ENCODE results near the gene ABCC11. TPM values are rescaled to one million over a fixed set of nuclear protein-coding genes. Genes with fewer than 3 reads are reported as not detected.

Gene ABCC11
- 0.21 TPM for polyA plus RNA-seq
- long read RNA-seq, donor 1: 0 reads
- long read RNA-seq, donor 2: 0 reads
- long read RNA-seq, donor 3: 0 reads
- long read RNA-seq, donor 4: 0 reads
- long read RNA-seq, donor 5: 0 reads
- long read RNA-seq, donor 6: 0 reads
- long read RNA-seq, donor 7: 0 reads
- long read RNA-seq, donor 8, partial matches to known transcripts: 38 of 44 reads
- long read RNA-seq, donor 8, other reads (novel, unspliced or antisense): 6 of 44 reads
- long read RNA-seq, donor 9: 0 reads
- long read RNA-seq, donor 10, partial matches to known transcripts: 43 of 43 reads
- long read RNA-seq, donor 10, other reads (novel, unspliced or antisense): 0 of 43 reads
- long read RNA-seq, donor 11: 0 reads

GRCh38 chr16:48247311-48247710, at the start of gene ABCC11:
Gene ABCC11, minus strand, starts transcription at chr16:48247539. Its CDS starts 15,618 bp downstream, at chr16:48231921.
- no peak for DNase-seq
- H3K4me1 ChIP-seq (ENCODE audit: control insufficient read depth, insufficient read depth, low read length): peaks cover 10% of the 10 kb centered on the region
- WGBS (ENCODE audit: insufficient coverage, low lambda C conversion rate): no CpG with 5 or more reads among the region's 4 CpGs
- no peak within 1 kb of the TSS for H3K4me3 ChIP-seq (ENCODE audit: low read length)
- no peaks in the 10 kb centered on the region for H3K27me3 ChIP-seq (ENCODE audit: control insufficient read depth, insufficient read depth, low read length)
- peaks cover 3% of the 10 kb centered on the region for H3K36me3 ChIP-seq (ENCODE audit: control insufficient read depth, insufficient read depth, low read length)
- no peak within 1 kb of the TSS for H3K27ac ChIP-seq (ENCODE audit: low read length)
- no peaks in the 10 kb centered on the region for H3K9me3 ChIP-seq (ENCODE audit: control insufficient read depth, low read depth, low read length)

DNA sequence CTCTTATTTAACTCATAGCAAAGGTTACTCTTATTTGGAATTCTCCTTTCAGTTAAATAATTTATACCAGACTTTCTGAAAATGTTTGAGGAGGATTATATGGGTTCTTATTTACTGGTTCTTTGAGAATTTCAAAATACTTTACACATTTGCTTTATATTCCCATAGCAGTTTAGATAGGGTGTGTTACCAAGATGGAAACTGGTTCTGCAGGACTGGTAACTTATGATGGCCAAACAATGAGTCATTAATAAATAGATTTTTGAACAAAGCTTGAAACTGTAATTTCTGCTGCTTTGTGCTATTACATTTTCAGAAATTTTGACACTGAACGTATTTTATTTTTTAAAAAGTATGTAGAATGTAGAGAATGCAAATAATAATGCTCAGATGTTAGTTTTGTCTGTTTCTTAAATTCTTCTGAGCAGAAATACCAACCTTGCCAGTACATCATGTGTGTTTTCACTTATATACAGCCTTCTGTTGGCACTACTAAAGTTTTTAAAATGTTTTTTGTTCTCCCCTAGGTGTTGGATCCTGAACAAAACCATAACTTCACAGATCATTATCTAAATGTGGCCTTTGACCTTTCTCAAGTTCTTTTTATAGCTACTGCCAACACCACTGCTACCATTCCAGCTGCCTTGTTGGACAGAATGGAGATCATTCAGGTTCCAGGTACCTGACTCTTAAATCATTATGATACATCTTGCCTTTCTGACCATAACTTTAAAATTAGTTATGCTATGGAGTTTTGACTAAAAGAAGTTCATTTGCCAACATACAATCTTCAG, 48.3 kb upstream of the ABCC11 start:
- Histone ChIP-seq H3K4me1 (ENCODE audit: control insufficient read depth, insufficient read depth, low read length) (no peaks in the 10 kb centered on the region), H3K27me3 (ENCODE audit: control insufficient read depth, insufficient read depth, low read length) (no peaks in the 10 kb centered on the region), H3K9me3 (ENCODE audit: control insufficient read depth, low read depth, low read length) (no peaks in the 10 kb centered on the region), H3K4me3 (ENCODE audit: low read length) (no peak overlapping the region), H3K27ac (ENCODE audit: low read length) (no peak overlapping the region), H3K36me3 (ENCODE audit: control insufficient read depth, insufficient read depth, low read length) (peaks cover 48% of the 10 kb centered on the region)
- peak in 1 of 2 donors; percentile 32 for DNase-seq
- no CpG with 5 or more reads among the region's 1 CpG for WGBS (ENCODE audit: insufficient coverage, low lambda C conversion rate)

- no CpG with 5 or more reads among the region's 1 CpG for WGBS (ENCODE audit: insufficient coverage, low lambda C conversion rate)
- H3K4me3 ChIP-seq (ENCODE audit: low read length): no peak overlapping the region
- H3K4me1 ChIP-seq (ENCODE audit: control insufficient read depth, insufficient read depth, low read length): no peaks in the 10 kb centered on the region
- no peak overlapping the region for H3K27ac ChIP-seq (ENCODE audit: low read length)
- peaks cover 49% of the 10 kb centered on the region for H3K36me3 ChIP-seq (ENCODE audit: control insufficient read depth, insufficient read depth, low read length)
- DNase-seq: no peak
- no peaks in the 10 kb centered on the region for H3K27me3 ChIP-seq (ENCODE audit: control insufficient read depth, insufficient read depth, low read length)
- H3K9me3 ChIP-seq (ENCODE audit: control insufficient read depth, low read depth, low read length): no peaks in the 10 kb centered on the region
Measured at GRCh38 chr16:48294724-48295123, 47.4 kb upstream of the ABCC11 start.

- Histone ChIP-seq H3K36me3 (ENCODE audit: control insufficient read depth, insufficient read depth, low read length) (peaks cover 48% of the 10 kb centered on the region), H3K4me1 (ENCODE audit: control insufficient read depth, insufficient read depth, low read length) (no peaks in the 10 kb centered on the region), H3K27ac (ENCODE audit: low read length) (no peak overlapping the region), H3K4me3 (ENCODE audit: low read length) (no peak overlapping the region), H3K9me3 (ENCODE audit: control insufficient read depth, low read depth, low read length) (no peaks in the 10 kb centered on the region), H3K27me3 (ENCODE audit: control insufficient read depth, insufficient read depth, low read length) (no peaks in the 10 kb centered on the region)
- WGBS (ENCODE audit: insufficient coverage, low lambda C conversion rate): 65% methylated on average over 2 of the region's 2 CpGs
- no peak for DNase-seq
Measured at GRCh38 chr16:48292452-48292851, 45.1 kb upstream of the ABCC11 start.

DNA sequence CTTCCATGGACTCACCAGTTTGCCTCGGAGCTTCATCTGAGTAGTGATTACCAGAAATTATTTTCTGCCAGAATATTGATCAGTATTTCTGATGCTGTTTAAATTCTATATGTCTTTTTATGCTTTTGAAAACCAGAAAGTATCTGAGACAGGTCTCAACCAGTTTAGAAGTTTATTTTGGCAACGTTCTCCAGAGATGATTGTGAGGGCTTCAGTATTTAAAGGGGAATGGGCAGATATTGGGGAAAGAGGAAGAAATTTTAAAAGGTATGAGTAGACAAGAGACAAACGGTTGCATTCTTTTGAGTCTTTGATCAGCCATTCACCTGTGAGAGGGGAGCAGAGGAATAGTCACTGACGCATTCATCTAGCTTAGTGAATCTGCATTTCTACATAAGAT, 44.4 kb upstream of the ABCC11 start:
- Histone ChIP-seq H3K9me3 (ENCODE audit: control insufficient read depth, low read depth, low read length) (peaks cover 4% of the 10 kb centered on the region), H3K4me1 (ENCODE audit: control insufficient read depth, insufficient read depth, low read length) (no peaks in the 10 kb centered on the region), H3K27ac (ENCODE audit: low read length) (no peak overlapping the region), H3K27me3 (ENCODE audit: control insufficient read depth, insufficient read depth, low read length) (no peaks in the 10 kb centered on the region), H3K36me3 (ENCODE audit: control insufficient read depth, insufficient read depth, low read length) (peaks cover 48% of the 10 kb centered on the region), H3K4me3 (ENCODE audit: low read length) (no peak overlapping the region)
- no peak for DNase-seq
- WGBS (ENCODE audit: insufficient coverage, low lambda C conversion rate): no CpG with 5 or more reads among the region's 4 CpGs

DNA sequence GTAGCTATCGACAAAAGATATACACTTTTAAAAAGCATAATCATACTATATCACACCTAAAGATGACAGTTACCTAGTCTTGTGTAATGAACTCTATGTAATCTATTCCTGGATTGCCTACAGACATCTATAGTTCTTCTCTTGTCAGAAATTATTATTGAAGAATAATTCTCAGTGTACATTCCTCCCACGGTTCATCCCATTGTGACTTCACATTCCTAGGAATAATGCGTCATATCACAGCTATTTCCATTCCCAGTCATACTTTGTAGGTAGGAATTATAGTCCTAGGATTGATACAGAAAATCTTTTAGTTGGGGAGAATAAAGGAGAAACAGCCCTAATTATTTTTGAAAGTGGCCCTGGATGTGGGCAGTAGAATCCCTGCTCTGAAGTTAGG, 44.0 kb upstream of the ABCC11 start:
- no peak for DNase-seq
- H3K27ac ChIP-seq (ENCODE audit: low read length): no peak overlapping the region
- H3K36me3 ChIP-seq (ENCODE audit: control insufficient read depth, insufficient read depth, low read length): peaks cover 47% of the 10 kb centered on the region
- H3K27me3 ChIP-seq (ENCODE audit: control insufficient read depth, insufficient read depth, low read length): no peaks in the 10 kb centered on the region
- no peaks in the 10 kb centered on the region for H3K4me1 ChIP-seq (ENCODE audit: control insufficient read depth, insufficient read depth, low read length)
- H3K4me3 ChIP-seq (ENCODE audit: low read length): no peak overlapping the region
- 92% methylated on average over 2 of the region's 3 CpGs for WGBS (ENCODE audit: insufficient coverage, low lambda C conversion rate)
- peaks cover 4% of the 10 kb centered on the region for H3K9me3 ChIP-seq (ENCODE audit: control insufficient read depth, low read depth, low read length)

DNA sequence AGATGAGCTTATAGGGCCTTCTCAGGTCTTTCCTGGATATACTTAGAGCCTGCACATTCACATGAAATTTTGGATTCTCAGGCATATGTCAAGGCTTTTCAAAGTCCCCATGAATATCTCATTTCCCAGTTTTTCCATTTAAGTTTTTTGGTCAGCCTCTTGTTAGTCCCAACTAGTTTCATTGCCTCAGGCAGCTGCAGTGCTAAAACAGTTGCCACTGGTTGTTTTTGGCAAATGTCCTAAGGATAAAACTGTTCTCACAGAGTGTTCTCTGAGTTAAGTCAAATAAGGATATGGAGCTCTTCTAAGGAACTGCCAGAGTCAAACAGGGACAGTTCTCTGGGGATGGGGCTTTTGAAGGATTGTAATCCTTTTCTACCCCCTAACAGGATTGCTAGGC, 39.9 kb upstream of the ABCC11 start:
- Histone ChIP-seq H3K4me3 (ENCODE audit: low read length) (no peak overlapping the region), H3K36me3 (ENCODE audit: control insufficient read depth, insufficient read depth, low read length) (peaks cover 53% of the 10 kb centered on the region), H3K4me1 (ENCODE audit: control insufficient read depth, insufficient read depth, low read length) (no peaks in the 10 kb centered on the region), H3K9me3 (ENCODE audit: control insufficient read depth, low read depth, low read length) (peaks cover 4% of the 10 kb centered on the region), H3K27me3 (ENCODE audit: control insufficient read depth, insufficient read depth, low read length) (no peaks in the 10 kb centered on the region), H3K27ac (ENCODE audit: low read length) (no peak overlapping the region)
- DNase-seq: no peak

DNA sequence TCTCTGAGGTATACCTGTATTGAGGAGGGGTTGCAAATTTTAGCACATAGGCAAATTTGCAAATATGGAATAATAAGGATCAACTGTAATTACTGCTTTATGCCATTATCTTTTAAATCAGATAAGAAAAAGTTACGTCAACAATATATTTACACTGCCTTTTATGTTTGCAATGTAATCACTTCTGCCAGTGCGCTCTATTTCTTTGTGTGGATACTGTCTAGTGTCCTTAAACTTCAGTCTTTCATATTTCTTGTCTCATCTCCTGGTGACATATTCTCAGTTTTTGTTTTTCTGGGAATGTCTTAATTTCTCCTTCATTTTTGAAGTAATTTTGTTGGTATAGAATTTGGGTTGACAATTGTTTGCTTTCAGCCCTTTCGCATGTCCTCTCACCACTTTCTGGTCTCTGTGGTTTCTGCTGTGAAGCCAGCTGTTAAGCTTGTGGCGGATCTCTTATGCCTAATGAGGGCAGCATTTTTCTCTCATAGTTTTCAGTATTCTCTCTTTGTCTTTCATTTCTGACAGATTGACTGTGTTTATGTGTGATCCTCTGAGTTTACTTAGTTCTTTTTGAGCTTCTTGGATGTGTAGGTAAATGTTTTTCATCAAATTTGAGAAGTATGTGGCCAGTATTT, 37.6 kb upstream of the ABCC11 start:
- no peak for DNase-seq
- H3K27ac ChIP-seq (ENCODE audit: low read length): no peak overlapping the region
- H3K4me1 ChIP-seq (ENCODE audit: control insufficient read depth, insufficient read depth, low read length): no peaks in the 10 kb centered on the region
- no peaks in the 10 kb centered on the region for H3K27me3 ChIP-seq (ENCODE audit: control insufficient read depth, insufficient read depth, low read length)
- H3K9me3 ChIP-seq (ENCODE audit: control insufficient read depth, low read depth, low read length): peaks cover 4% of the 10 kb centered on the region
- no peak overlapping the region for H3K4me3 ChIP-seq (ENCODE audit: low read length)
- 100% methylated on average over 1 of the region's 4 CpGs for WGBS (ENCODE audit: insufficient coverage, low lambda C conversion rate)
- H3K36me3 ChIP-seq (ENCODE audit: control insufficient read depth, insufficient read depth, low read length): peaks cover 42% of the 10 kb centered on the region

DNA sequence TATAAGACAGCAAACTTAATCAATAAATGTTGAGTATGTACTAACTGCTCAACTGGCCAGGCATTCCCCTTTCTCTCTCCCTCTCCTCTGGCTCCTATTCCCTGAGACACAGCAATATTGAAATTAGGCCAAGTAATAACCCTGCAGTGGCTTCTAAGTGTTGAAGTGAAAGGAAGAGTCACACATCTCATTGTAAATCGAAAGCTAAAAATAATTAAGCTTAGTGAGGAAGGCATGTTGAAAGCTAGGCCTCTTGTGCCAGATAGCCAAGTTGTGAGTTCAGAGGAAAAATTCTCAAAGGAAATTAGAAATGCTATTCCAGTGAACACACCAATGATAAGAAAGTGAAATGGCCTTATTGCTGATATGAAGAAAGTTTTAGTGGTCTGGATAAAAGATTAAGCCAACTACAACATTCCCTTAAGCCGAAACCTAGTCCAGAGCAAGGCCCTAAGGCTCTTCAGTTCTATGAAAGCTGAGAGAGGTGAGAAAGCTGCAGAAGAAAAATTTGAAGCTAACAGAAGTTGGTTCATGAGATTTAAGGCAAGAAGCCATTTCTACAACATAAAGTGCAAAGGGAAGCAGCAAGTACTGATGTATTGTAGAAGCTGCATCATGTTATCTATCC, 35.4 kb upstream of the ABCC11 start:
- Histone ChIP-seq H3K27ac (ENCODE audit: low read length) (no peak overlapping the region), H3K4me1 (ENCODE audit: control insufficient read depth, insufficient read depth, low read length) (no peaks in the 10 kb centered on the region), H3K4me3 (ENCODE audit: low read length) (no peak overlapping the region), H3K9me3 (ENCODE audit: control insufficient read depth, low read depth, low read length) (peaks cover 4% of the 10 kb centered on the region), H3K27me3 (ENCODE audit: control insufficient read depth, insufficient read depth, low read length) (no peaks in the 10 kb centered on the region), H3K36me3 (ENCODE audit: control insufficient read depth, insufficient read depth, low read length) (peaks cover 37% of the 10 kb centered on the region)
- no peak for DNase-seq
- 100% methylated on average over 1 of the region's 2 CpGs for WGBS (ENCODE audit: insufficient coverage, low lambda C conversion rate)

GRCh38 chr16:48280546-48280945, 33.2 kb upstream of the ABCC11 start:
- Histone ChIP-seq H3K27ac (ENCODE audit: low read length) (no peak overlapping the region), H3K27me3 (ENCODE audit: control insufficient read depth, insufficient read depth, low read length) (no peaks in the 10 kb centered on the region), H3K4me3 (ENCODE audit: low read length) (no peak overlapping the region), H3K9me3 (ENCODE audit: control insufficient read depth, low read depth, low read length) (no peaks in the 10 kb centered on the region), H3K36me3 (ENCODE audit: control insufficient read depth, insufficient read depth, low read length) (peaks cover 27% of the 10 kb centered on the region), H3K4me1 (ENCODE audit: control insufficient read depth, insufficient read depth, low read length) (peaks cover 12% of the 10 kb centered on the region)
- WGBS (ENCODE audit: insufficient coverage, low lambda C conversion rate): 100% methylated on average over 1 of the region's 2 CpGs
- no peak for DNase-seq
